Stimulated activated CD8-positive, alpha-beta memory T cell treated with anti-CD3 and anti-CD28 coated beads, Interleukin-4, amount 100 ng/mL, for 4 hours (primary cell): ENCODE measurements around the gene IGF2BP2.
"Not testable (repeated sequence)": the region's sequence is repeated elsewhere in the genome, so short reads cannot be mapped to it uniquely, and the experiment has no call there.

Experiments
- DNase-seq, 2 donors: peaks; one replicate each; pipeline ENCODE4 v3.0.0-alpha.2; 2020; ENCODE audit warnings: low read depth in 2 of 2, low spot score in 1 of 2

The IGF2BP2 gene

DNA sequence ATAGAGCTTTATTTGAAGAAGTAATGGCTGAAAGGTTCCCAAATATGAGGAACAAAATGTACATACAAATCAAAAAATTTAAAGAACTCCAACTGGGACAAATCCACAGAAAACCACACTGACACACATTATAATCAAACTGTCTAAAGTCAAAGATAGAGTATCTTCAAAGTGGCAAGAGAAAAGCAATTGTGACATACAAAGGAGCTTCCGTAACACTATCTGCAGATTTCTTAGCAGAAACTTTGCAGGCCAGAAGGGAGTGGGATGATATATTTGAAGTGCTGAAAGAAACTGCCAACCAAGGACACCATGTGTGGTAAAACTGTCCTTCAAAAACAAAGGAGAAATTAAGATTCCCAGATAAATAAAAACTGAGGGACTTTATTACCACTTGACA is 146.8 kb downstream of the IGF2BP2 start:
- no peak for DNase-seq

GRCh38 chr3:185677146-185677829 is 147.6 kb downstream of the IGF2BP2 start:
- no peak for DNase-seq

GRCh38 chr3:185667574-185667973 is 157.3 kb downstream of the IGF2BP2 start:
- no peak for DNase-seq

DNA sequence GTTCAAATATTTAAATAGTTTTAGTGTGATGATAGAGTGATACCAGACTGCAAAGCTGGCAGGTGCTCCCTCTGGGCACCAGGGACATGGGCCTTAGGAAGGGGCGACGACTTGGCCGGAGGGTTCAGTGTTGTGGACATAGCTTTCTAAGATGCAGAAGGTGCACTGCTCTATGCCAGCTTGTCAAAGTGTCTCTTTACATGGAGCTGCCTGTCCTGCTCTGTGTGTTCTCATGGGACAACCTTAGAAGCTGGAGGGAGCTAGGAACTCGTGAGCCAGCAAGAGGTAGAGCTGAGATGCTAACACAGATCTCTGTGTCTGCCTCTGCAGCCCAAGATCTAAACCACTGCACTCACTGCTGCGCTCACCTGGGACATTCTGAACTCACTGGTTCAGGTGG is 160.9 kb downstream of the IGF2BP2 start:
- no peak for DNase-seq

DNA sequence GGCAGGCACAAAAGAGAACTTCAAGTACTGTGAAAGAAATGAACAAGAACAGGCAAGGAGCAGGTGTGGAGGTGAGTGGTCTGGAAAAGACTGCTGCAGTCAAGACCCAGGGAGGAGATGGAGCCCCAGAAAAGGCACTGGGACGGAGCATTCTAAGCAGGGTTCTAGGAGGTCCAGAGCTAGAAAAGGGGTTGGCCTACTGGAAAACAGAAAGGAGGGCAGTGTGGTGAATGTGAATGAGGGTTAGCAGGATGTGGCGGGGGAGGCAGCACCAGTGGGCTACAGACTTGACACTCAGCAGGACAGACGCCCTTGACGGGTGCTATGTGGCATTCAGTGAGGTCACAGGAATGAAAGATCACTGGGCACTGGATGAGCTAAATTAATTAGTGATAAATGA is 163.1 kb downstream of the IGF2BP2 start:
- DNase-seq = no peak

DNA sequence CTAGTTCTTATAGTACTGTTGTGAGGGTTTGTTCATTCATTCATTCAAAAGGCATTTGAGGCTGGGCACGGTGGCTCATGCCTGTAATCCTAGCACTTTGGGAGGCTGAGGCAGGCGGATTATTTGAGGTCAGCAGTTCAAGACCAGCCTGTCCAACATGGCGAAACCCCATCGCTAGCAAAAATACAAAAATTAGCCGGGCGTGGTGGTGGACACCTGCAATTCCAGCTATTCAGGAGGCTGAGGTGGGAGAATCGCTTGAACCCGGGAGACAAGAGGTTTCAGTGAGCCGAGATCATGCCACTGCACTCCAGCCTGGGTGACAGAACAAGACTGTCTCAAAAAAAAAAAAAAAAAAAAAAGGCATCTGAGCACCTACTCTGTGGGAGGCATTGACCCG is 163.5 kb downstream of the IGF2BP2 start:
- not testable (repeated sequence) for DNase-seq

- peak; percentile 12 to 19 for DNase-seq
Measured at GRCh38 chr3:185659942-185660921, 164.6 kb downstream of the IGF2BP2 start.

DNA sequence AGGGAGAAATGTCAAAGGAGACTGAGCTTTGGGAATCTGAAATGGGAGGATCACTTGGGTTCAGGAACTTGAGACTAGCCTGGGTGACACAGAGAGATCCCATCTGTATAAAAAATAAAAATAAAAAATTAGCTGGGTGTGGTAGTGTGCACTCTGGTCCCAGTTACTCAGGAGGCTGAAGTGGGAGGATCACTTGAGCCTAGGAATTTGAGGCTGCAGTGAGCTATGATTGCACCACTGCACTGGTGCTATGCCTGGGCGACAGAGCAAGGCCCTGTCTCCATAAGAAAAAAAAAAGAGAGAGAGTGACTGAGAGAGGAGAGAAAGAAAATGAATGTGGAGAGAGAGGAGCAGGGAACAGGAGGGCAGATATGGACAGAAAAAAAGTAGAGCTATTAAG is 165.9 kb downstream of the IGF2BP2 start:
- DNase-seq = no peak

DNA sequence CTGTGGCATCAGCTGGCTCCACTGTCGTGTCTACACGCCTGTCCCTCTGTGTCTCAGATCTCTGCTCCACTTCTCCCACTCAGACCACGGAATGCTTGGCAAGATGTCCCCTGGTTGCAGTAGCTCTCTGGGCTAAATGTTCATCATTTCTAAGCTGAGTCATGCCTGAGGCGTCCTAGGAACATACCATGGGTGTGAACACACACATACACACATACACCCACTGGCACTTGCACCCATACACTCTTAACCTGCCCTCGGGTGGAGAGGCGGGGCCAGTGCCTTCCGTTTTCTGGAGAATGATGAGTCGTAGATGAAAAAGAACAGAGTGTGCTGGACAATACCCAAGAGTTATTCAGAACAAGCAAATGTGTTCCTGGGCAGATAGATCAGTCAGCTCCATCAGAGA is 166.3 kb downstream of the IGF2BP2 start:
- no peak for DNase-seq

- no peak for DNase-seq
Measured at GRCh38 chr3:185657691-185658503, 166.9 kb downstream of the IGF2BP2 start.

GRCh38 chr3:185657211-185657610 is 167.6 kb downstream of the IGF2BP2 start:
- DNase-seq = no peak

DNA sequence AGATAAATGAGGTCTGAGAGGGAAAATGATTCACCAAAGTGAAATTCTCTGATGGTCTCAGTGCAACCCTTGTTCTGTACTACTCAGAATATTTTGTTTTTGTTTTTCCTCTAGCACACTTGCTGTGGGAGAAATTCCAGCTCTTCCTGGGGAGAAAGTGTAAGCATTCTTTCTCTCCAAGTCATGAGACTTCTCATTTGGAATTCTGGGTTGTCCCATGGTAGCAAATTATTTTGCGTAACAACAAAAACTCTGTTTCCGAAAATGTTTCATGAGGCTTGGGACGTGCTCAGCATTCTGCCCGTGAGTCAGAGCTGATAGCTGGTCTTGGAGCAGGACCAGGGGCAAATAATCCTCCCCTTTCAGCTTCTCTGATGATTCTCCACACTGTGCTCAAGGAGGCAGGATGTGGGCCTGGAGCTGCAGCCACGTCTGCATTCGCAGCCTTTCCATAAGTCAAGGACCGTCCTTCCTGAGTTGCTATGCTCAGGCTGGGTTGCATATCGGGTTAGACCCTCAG is 168.5 kb downstream of the IGF2BP2 start:
- DNase-seq = no peak

- DNase-seq = no peak
Measured at GRCh38 chr3:185655426-185656320, 169.2 kb downstream of the IGF2BP2 start.

- no peak for DNase-seq
Measured at GRCh38 chr3:185654758-185655145, 170.1 kb downstream of the IGF2BP2 start.

GRCh38 chr3:185653949-185654757 is 170.7 kb downstream of the IGF2BP2 start:
- no peak for DNase-seq

GRCh38 chr3:185651971-185652370 is 172.9 kb downstream of the IGF2BP2 start:
- no peak for DNase-seq

- no peak for DNase-seq
Measured at GRCh38 chr3:185649414-185649813, 175.4 kb downstream of the IGF2BP2 start.

- DNase-seq = no peak
Measured at GRCh38 chr3:185648396-185648795, 176.4 kb downstream of the IGF2BP2 start.

DNA sequence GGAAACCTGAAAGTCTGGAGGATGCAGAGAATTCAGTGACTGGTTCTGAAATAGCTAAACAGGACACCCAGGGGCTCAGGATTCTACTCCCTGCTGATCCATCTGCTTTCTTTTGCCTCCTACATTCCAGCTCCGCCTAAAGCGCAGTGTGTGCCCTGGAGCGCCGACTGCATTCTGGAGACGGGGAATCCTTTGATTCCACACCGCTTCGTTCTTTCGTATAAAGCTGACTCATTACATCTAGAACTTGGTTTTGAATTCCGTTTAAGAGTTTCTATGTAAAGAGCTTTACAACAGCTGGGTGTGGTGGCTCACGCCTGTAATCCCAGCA is 177.0 kb downstream of the IGF2BP2 start:
- DNase-seq = no peak
